ENCODE results near the gene ARID5B.
"Not testable (repeated sequence)": the region's sequence is repeated elsewhere in the genome, so short reads cannot be mapped to it uniquely, and the experiment has no call there.

ARID5B gene

DNA sequence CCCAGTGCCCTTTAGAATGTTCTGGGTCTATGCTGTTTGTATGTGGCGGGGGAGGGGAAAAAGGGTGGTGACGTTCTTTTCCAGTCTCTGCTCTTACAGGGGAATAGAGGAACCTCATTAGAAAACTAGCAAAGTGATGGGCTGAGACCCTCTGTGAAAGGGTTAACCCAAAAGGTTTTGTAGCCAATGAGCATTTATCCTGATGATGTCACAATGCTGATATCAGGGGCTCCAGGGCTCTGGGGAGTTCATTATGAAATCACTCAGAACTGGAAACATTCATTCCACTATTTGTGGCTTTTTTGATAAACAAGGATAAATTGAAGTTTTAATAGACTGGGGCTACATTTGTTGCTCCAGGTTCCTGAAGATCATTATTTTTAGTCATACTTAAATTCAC, 71.7 kb downstream of the ARID5B start:
- peak overlapping the region; percentile 71 for H3K9ac ChIP-seq (ENCODE audit: low read length)
- H3K27me3 ChIP-seq (replicated peaks; ENCODE audit: control insufficient read depth, insufficient read depth, low read length): no peaks in the 10 kb centered on the region
- DNase-seq (ENCODE audit: low read depth): peak; percentile 33
- H3K36me3 ChIP-seq (ENCODE audit: control insufficient read depth, insufficient read depth, low read length, severe bottlenecking): peaks cover 2% of the 10 kb centered on the region
- no peaks in the 10 kb centered on the region for H3K9me3 ChIP-seq (ENCODE audit: control insufficient read depth, low read length)
- peaks cover 58% of the 10 kb centered on the region for H3K4me1 ChIP-seq (ENCODE audit: control insufficient read depth, insufficient read depth, low read length)
- H3K4me3 ChIP-seq (ENCODE audit: low read length): no peak overlapping the region

DNA sequence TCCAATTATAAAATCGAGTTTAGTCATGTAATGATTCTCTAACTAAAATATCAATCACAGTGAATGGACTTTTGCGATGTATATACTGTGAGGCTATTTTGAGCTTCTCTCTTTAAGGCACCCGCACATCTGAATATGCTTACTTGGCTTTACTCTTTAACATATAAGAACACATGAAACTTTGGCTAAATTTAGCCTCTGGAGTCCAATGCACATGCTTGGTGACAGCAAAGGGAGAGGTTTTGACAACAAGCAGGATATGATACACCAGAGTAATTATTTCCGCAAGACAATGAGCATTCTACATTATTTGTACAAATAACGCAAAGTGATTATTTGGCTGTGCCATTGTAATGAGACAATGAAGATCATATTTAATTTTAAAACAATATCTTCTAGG, 72.4 kb downstream of the ARID5B start:
- Histone ChIP-seq H3K9me3 (ENCODE audit: control insufficient read depth, low read length) (no peaks in the 10 kb centered on the region), H3K4me3 (ENCODE audit: low read length) (peak overlapping the region; percentile 63), H3K27me3 (replicated peaks; ENCODE audit: control insufficient read depth, insufficient read depth, low read length) (no peaks in the 10 kb centered on the region), H3K36me3 (ENCODE audit: control insufficient read depth, insufficient read depth, low read length, severe bottlenecking) (peaks cover under 1% of the 10 kb centered on the region), H3K9ac (ENCODE audit: low read length) (peak overlapping the region; percentile 71), H3K4me1 (ENCODE audit: control insufficient read depth, insufficient read depth, low read length) (peaks cover 58% of the 10 kb centered on the region)
- no peak for DNase-seq (ENCODE audit: low read depth)

DNA sequence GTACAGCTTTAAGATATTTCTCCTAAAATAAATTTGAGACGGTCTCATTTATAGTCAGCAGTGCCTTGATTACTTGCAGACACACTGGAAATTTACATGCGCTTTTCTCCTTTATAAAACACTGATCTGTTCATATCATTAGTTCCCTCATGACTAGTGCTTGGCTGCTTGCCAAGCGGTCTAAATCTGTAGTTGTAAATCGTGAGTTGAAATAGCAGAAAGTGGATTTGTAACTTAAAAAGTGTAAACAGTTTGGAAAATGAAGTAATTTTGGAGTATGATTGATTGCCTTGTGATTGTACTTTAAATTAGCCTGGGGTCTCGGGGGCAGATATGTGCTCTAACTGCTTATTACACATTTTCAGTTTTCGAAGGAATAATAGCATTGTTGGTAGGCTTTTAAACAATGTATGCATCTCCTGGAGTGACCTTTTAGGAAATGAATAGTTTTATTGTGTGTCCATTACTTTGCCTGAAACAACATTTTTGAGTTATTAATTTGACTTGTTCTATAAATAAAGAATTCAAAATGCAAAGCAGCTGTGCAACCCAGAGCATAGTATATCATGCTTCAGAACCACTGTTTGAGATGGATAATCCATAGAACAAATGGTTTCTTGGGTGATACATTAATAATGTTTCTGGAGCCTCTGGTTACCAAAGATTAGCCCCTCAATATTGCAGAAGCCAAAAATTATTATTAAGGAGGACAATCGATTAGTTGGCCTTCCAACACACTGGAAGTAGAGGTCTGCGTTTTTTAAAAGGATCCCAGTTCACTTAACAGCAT, 73.3 kb downstream of the ARID5B start:
- DNase-seq (ENCODE audit: low read depth): peak; percentile 72
- Histone ChIP-seq H3K36me3 (ENCODE audit: control insufficient read depth, insufficient read depth, low read length, severe bottlenecking) (peaks cover 5% of the 10 kb centered on the region), H3K4me1 (ENCODE audit: control insufficient read depth, insufficient read depth, low read length) (peaks cover 58% of the 10 kb centered on the region), H3K4me3 (ENCODE audit: low read length) (peak overlapping the region; percentile 63), H3K9ac (ENCODE audit: low read length) (peak overlapping the region; percentile 71), H3K9me3 (ENCODE audit: control insufficient read depth, low read length) (no peaks in the 10 kb centered on the region), H3K27me3 (replicated peaks; ENCODE audit: control insufficient read depth, insufficient read depth, low read length) (no peaks in the 10 kb centered on the region)

DNA sequence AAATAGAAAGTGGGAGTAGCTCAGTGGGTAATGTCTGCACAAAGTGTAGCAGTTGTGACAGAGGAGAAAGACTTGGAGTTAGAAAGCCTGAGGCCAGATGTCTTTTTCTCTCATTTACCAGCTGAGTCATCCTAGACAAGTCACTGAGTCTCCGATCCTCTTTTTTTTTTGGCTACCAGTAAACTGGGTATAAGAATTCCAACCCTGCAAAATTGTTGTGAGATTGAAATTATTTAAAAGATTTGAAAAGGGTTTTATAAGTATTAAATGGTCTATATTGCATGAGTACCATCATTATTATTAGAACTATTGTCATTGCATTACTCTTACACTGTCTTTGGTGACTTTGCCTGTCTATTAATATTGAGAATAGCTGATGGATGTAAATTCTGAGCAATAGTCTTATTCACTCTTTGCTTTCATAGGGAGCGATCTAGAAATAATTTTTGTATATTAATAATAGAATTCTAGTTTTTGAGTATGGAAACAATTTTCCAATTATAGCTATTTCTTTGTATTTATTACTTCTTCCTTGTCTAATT, 74.0 kb downstream of the ARID5B start:
- Histone ChIP-seq H3K9me3 (ENCODE audit: control insufficient read depth, low read length) (no peaks in the 10 kb centered on the region), H3K4me3 (ENCODE audit: low read length) (peak overlapping the region; percentile 63), H3K4me1 (ENCODE audit: control insufficient read depth, insufficient read depth, low read length) (peaks cover 53% of the 10 kb centered on the region), H3K36me3 (ENCODE audit: control insufficient read depth, insufficient read depth, low read length, severe bottlenecking) (peaks cover 5% of the 10 kb centered on the region), H3K9ac (ENCODE audit: low read length) (peak overlapping the region; percentile 71), H3K27me3 (replicated peaks; ENCODE audit: control insufficient read depth, insufficient read depth, low read length) (no peaks in the 10 kb centered on the region)
- DNase-seq (ENCODE audit: low read depth): peak; percentile 84

DNA sequence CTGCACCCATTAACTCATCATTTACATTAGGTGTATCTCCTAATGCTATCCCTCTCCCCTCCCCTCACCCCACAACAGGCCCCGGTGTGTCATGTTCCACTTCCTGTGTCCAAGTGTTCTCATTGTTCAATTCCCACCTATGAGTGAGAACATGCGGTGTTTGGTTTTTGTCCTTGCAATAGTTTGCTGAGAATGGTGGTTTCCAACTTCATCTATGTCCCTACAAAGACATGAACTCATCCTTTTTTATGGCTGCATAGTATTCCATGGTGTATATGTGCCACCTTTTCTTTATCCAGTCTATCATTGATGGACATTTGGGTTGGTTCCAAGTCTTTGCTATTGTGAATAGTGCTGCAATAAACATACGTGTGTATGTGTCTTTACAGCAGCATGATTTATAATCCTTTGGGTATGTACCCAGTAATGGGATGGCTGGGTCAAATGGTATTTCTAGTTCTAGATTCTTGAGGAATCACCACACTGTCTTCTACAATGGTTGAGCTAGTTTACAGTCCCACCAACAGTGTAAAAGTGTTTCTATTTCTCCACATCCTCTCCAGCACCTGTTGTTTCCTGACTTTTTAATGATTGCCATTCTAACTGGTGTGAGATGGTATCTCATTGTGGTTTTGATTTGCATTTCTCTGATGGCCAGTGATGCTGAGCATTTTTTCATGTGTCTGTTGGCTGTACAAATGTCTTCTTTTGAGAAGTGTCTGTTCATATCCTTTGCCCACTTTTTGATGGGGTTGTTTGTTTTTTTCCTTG, 75.6 kb downstream of the ARID5B start:
- H3K9ac ChIP-seq (ENCODE audit: low read length); H3K27me3 ChIP-seq (replicated peaks; ENCODE audit: control insufficient read depth, insufficient read depth, low read length); DNase-seq (ENCODE audit: low read depth); H3K36me3 ChIP-seq (ENCODE audit: control insufficient read depth, insufficient read depth, low read length, severe bottlenecking); H3K4me3 ChIP-seq (ENCODE audit: low read length); H3K9me3 ChIP-seq (ENCODE audit: control insufficient read depth, low read length): not testable (repeated sequence)
- peaks cover 39% of the 10 kb centered on the region for H3K4me1 ChIP-seq (ENCODE audit: control insufficient read depth, insufficient read depth, low read length)

DNA sequence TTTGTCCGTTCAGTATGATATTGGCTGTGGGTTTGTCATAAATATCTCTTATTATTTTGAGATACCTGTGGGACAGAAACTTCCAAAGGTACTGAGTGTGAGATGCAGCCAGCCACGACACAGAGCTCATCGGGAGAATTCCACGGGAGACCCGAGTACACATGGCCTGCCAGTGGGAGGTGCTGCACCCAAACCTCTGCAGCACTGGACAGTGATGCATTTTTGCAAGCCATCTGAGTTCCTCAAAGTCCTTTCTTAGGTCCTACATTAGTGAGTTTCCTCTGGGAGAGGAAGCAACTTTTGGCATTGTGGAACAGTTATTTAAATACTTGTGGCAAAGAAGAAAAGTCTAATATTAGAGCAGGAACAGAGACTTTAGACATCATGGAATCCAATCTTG, 77.5 kb downstream of the ARID5B start:
- Histone ChIP-seq H3K4me3 (ENCODE audit: low read length) (no peak overlapping the region), H3K27me3 (replicated peaks; ENCODE audit: control insufficient read depth, insufficient read depth, low read length) (no peaks in the 10 kb centered on the region), H3K4me1 (ENCODE audit: control insufficient read depth, insufficient read depth, low read length) (peaks cover 23% of the 10 kb centered on the region), H3K9ac (ENCODE audit: low read length) (no peak overlapping the region), H3K9me3 (ENCODE audit: control insufficient read depth, low read length) (no peaks in the 10 kb centered on the region), H3K36me3 (ENCODE audit: control insufficient read depth, insufficient read depth, low read length, severe bottlenecking) (peaks cover 5% of the 10 kb centered on the region)
- DNase-seq (ENCODE audit: low read depth): no peak

DNA sequence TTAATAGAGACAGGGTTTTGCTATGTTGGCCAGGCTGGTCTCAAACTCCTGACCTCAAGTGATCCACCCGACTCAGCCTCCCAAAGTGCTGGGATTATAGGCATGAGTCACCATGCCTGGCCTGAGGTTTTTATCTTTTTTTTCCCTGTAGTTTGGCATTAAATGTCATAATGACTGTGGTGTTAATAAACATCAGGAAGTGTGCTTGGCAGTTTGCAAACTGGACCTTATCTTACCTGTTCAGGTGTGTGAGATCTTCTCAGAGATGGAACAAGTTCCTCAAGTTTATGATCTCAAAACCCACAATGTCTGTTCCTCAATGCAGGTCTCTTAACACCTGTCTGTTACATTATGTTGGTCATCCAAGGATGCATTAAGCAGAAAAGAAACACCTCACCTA, 80.0 kb downstream of the ARID5B start:
- H3K36me3 ChIP-seq (ENCODE audit: control insufficient read depth, insufficient read depth, low read length, severe bottlenecking): peaks cover 5% of the 10 kb centered on the region
- no peaks in the 10 kb centered on the region for H3K27me3 ChIP-seq (replicated peaks; ENCODE audit: control insufficient read depth, insufficient read depth, low read length)
- H3K9me3 ChIP-seq (ENCODE audit: control insufficient read depth, low read length): no peaks in the 10 kb centered on the region
- no peak overlapping the region for H3K4me3 ChIP-seq (ENCODE audit: low read length)
- no peak for DNase-seq (ENCODE audit: low read depth)
- peaks cover under 1% of the 10 kb centered on the region for H3K4me1 ChIP-seq (ENCODE audit: control insufficient read depth, insufficient read depth, low read length)
- no peak overlapping the region for H3K9ac ChIP-seq (ENCODE audit: low read length)

DNA sequence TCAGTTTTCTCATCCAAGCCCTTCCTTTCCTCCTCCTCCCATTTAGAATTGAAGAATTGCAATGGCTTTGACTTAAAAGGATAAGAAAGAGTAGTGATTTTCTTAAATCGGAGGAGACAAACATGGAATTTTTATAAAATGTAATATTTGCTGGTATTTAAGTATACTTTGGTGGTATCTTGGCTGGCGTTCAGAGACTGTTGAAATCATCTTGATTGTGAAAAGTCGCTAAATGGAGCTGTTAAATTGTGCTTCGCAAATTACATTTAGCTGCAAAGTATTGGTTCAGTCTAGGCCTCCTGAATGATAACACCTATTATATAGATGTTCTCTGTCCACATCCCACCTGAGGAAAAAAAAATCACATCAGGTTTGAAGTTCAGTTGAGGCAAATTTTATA, 81.8 kb downstream of the ARID5B start:
- H3K4me3 ChIP-seq (ENCODE audit: low read length): no peak overlapping the region
- DNase-seq (ENCODE audit: low read depth): no peak
- H3K27me3 ChIP-seq (replicated peaks; ENCODE audit: control insufficient read depth, insufficient read depth, low read length): no peaks in the 10 kb centered on the region
- no peaks in the 10 kb centered on the region for H3K9me3 ChIP-seq (ENCODE audit: control insufficient read depth, low read length)
- H3K36me3 ChIP-seq (ENCODE audit: control insufficient read depth, insufficient read depth, low read length, severe bottlenecking): peaks cover 5% of the 10 kb centered on the region
- no peak overlapping the region for H3K9ac ChIP-seq (ENCODE audit: low read length)
- H3K4me1 ChIP-seq (ENCODE audit: control insufficient read depth, insufficient read depth, low read length): peaks cover 18% of the 10 kb centered on the region

DNA sequence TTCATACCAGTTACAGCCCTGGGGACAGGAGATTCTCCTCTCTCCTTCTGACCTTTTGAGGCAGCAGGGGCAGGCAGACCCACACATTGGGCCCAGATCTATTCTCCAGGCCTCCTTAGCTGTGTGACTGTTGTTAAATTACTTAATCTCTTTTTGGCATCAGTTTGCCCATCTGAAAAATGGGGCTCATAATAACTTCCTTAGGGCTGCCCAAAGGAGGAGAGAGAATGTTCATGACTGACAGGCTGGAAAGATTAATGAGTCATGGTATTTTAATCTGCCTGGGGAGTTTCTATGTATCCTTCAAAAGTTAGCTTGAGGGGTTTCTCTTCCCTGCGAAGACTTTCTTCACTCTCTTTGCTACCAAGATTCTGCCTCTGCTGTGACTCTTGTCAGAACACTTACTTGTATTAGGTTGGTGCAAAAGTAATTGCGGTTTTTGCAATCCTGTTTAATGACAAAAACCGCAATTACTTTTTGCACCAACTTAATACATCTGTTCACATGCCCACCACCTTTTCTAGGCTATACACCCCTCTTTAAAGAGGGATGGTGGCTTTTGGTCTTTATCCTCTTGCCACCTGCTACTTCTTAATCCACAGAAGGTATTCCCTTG, 83.4 kb downstream of the ARID5B start:
- Histone ChIP-seq H3K9me3 (ENCODE audit: control insufficient read depth, low read length) (no peaks in the 10 kb centered on the region), H3K4me3 (ENCODE audit: low read length) (no peak overlapping the region), H3K4me1 (ENCODE audit: control insufficient read depth, insufficient read depth, low read length) (peaks cover 23% of the 10 kb centered on the region), H3K36me3 (ENCODE audit: control insufficient read depth, insufficient read depth, low read length, severe bottlenecking) (no peaks in the 10 kb centered on the region), H3K9ac (ENCODE audit: low read length) (no peak overlapping the region), H3K27me3 (replicated peaks; ENCODE audit: control insufficient read depth, insufficient read depth, low read length) (no peaks in the 10 kb centered on the region)
- no peak for DNase-seq (ENCODE audit: low read depth)

DNA sequence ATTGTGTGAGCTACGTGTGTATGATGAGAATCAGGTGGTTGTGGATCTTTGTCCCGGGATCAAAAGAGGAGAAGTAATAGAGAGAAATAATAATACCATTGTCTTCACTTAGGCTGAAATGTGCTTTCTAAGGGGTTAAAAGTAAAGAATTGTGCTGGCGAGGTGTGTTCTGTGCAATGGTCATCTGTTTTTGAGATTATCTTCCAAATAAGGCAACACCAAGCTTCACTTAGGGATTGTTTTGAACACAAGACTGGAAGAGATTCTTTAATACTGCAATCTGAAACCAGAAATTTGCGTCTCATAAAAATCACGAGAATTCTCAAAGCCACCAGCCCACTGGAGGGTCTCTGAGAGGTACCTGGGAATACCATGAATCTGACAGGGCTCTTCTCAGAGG, 84.2 kb downstream of the ARID5B start:
- Histone ChIP-seq H3K9ac (ENCODE audit: low read length) (no peak overlapping the region), H3K4me3 (ENCODE audit: low read length) (no peak overlapping the region), H3K9me3 (ENCODE audit: control insufficient read depth, low read length) (no peaks in the 10 kb centered on the region), H3K4me1 (ENCODE audit: control insufficient read depth, insufficient read depth, low read length) (peaks cover 31% of the 10 kb centered on the region), H3K36me3 (ENCODE audit: control insufficient read depth, insufficient read depth, low read length, severe bottlenecking) (no peaks in the 10 kb centered on the region), H3K27me3 (replicated peaks; ENCODE audit: control insufficient read depth, insufficient read depth, low read length) (no peaks in the 10 kb centered on the region)
- no peak for DNase-seq (ENCODE audit: low read depth)

DNA sequence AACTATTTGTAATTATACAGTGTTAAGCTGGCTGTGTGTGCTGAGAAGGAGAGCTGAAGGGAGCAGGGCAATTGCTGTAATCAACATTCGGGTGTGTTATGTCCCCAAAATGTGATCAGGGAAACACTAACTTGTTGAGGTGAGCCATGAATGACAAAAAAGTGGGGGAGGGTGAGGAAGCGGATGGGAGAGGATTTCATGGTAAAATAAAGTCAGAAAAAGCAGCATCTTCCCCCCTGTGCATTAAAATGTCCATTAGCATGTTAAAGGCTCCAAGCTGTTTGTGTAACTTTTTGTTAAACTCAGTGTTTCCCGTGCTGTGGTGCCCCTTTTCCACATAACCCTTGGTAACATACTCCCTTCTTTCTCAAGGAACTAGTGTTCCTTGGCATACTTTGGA, 84.9 kb downstream of the ARID5B start:
- H3K4me3 ChIP-seq (ENCODE audit: low read length): no peak overlapping the region
- peaks cover 35% of the 10 kb centered on the region for H3K4me1 ChIP-seq (ENCODE audit: control insufficient read depth, insufficient read depth, low read length)
- no peak overlapping the region for H3K9ac ChIP-seq (ENCODE audit: low read length)
- no peaks in the 10 kb centered on the region for H3K27me3 ChIP-seq (replicated peaks; ENCODE audit: control insufficient read depth, insufficient read depth, low read length)
- H3K9me3 ChIP-seq (ENCODE audit: control insufficient read depth, low read length): no peaks in the 10 kb centered on the region
- no peak for DNase-seq (ENCODE audit: low read depth)
- no peaks in the 10 kb centered on the region for H3K36me3 ChIP-seq (ENCODE audit: control insufficient read depth, insufficient read depth, low read length, severe bottlenecking)

Measured in adipocyte (in vitro differentiated cells).